Fibroblast of skin of scalp (primary cell): ENCODE measurements around the gene ASPG. TPM values are rescaled to one million over a fixed set of nuclear protein-coding genes. Genes with fewer than 3 reads are reported as not detected.
A peak's percentile ranks its signal among the peaks of the same experiment; 100 is the strongest.

Experiments
- DNase-seq: peaks from one replicate; pipeline ENCODE4 v3.0.0-alpha.2; 2013
- polyA plus RNA-seq, 2 experiments: library from polyadenylated mRNA; unstranded; fragments of 120-200 nt; gene quantifications; one replicate each; pipeline ENCODE4 v1.2.1, GENCODE V29; 2013; ENCODE audit not compliant: insufficient read length in 2 of 2

Gene ASPG
- polyA plus RNA-seq (2013, experiment 1 of 2; ENCODE audit: insufficient read length) = not detected
- polyA plus RNA-seq (2013, experiment 2 of 2; ENCODE audit: insufficient read length) = 0.35 TPM

DNA sequence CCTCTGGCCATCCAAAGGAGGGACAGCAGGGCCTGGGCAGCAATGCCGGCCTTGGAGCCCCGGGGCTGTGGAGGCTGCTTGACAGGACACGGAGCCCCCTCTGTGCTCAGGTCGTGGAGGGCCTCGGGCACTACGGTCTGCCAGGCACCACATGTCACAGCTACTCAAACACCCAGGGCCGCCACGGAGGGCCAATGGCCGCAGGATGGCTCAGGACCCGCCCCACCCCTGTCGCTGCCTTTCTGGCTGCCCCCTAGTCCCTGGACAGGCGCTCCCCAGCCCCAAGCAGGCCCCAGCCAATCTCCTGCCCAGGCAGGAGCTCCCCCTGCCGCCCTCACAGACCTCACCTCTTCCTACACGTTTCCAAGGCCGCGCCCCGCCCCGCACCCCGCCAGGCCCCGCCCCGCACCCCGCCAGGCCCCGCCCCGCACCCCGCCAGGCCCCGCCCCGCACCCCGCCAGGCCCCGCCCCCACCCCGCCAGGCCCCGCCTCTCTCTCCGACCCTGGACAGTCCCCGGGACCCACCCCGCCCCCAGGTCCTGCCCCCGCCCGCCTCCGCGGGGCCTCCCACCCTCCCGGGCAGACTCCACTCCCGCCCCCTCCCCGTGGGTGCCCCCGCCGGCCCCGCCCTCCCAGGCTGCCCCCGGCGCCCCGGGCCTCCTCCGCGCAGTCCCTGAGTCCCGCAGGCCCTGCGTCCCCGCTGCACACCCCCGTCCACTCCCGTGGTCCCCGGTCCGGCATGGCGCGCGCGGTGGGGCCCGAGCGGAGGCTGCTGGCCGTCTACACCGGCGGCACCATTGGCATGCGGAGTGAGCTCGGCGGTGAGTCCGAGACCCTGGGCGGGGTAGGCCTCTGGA lies at the start of gene ASPG:
TSS of gene ASPG (plus strand) at position 669 of the 857 bp plus-strand sequence. CDS start at position 740, 71 bp downstream.
- DNase-seq = no peak

- DNase-seq = no peak
Measured at GRCh38 chr14:104036212-104036611, 49.3 kb upstream of the ASPG start.

DNA sequence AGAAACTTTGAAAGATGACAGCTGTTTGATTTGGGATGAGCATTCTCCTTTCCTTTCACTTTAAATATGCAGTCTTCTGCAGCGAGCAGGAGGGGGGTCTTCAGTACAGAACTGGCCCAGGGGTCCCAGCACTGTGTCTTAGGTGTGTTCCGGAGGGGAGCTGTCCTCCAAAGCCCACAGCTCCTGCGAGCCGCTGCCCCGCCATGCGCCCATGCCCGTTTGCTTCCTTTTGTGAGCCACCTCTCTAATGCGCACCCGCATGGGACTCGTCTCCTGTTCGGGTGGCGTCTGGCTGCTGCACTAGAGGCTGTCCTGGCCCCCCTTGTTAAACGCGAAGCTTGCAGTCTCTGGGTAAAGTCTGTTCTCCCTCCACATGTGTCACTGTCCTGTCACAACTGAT lies 48.4 kb upstream of the ASPG start:
- DNase-seq = no peak

- DNase-seq = no peak
Measured at GRCh38 chr14:104037903-104038302, 47.6 kb upstream of the ASPG start.

GRCh38 chr14:104039214-104039613 lies 46.3 kb upstream of the ASPG start:
- DNase-seq = no peak

GRCh38 chr14:104040539-104040938 lies 45.0 kb upstream of the ASPG start:
- DNase-seq = no peak

GRCh38 chr14:104041430-104042104 lies 43.9 kb upstream of the ASPG start:
- no peak for DNase-seq

- no peak for DNase-seq
Measured at GRCh38 chr14:104044016-104044415, 41.5 kb upstream of the ASPG start.

DNA sequence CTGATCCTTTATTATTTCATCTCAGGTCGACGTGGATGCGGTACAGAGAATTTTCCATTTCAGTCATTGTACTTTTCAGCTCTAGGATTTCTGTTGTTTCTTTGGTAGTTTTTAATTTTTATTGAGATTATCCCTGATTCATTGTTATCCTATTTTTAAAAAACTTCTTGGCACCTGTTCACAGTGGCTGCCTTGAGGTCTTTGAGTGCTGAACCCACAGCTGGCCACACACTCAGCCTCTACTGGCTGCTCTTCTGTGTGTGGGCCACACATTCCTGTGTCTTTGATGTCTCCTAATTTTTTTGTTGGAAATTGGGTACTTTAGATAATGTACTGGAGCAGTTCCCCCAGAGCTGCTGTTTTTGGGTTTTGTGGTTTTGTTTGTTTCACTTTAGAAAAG lies 37.7 kb upstream of the ASPG start:
- DNase-seq = no peak

DNA sequence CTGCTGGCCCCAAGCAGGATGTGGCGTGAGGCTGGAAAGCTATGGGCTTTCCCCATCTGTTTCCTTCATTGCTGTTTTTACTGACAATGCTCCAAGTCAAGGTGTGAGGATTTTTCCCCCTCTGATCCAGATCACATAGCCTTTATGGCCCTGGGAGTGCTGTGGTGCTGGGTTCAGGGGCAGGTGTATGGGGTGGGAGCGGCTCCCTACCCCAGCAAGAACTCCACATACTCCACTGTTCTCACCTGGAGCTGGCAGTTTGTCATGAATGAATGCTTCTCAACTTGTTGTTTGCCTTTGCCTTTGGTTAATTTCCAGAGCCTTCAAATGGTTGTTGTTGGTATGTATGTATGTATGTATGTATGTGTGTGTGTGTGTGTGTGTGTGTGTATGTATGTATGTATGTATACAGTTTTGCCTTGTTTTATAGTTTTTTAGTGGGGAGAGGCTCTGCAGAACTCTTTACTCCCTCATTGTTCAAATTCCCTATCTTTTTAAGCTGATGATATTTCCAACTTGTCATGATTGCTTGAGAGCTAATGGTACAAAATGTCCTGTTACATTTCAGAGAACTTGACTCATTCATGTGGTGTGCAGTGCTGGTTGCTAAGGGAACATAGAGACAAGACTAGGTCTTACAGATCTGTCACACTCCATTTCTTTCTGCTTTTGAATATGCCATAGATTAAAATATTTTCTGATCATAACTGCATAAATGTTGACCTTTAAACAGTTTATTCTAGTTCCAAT lies 36.6 kb upstream of the ASPG start:
- peak; percentile 5 for DNase-seq

DNA sequence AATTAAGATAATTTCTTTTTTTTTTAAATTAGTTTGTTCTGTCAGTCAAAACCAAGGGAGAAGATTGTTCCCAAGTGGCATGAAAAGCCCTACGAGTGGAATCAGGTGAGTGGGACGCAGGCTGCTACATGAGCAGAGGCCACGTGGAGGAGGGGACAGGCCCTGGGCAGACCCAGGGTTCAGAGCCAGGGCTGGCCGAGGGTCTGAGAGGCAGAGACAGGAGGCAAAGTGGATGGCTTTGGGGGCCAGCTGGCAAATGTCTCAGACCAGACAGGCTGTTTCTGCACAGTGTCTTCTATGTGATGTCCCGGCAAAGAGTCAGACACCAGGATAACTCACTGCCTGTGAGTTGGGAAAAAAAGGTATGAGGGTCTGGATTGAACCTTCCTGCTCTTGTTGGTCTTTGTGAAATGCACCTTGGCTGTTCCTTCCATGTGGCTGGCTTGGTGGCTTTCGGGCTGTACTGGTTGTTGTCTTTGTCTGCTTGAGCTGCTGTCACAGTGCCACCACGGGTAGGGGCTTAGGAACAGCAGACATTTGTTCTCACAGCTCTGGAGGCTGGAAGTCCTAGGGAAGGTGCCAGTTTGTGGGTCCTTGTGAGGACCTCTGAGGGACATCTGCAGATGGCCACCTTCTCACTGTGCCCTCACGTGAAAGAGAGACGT lies 35.8 kb upstream of the ASPG start:
- no peak for DNase-seq

DNA sequence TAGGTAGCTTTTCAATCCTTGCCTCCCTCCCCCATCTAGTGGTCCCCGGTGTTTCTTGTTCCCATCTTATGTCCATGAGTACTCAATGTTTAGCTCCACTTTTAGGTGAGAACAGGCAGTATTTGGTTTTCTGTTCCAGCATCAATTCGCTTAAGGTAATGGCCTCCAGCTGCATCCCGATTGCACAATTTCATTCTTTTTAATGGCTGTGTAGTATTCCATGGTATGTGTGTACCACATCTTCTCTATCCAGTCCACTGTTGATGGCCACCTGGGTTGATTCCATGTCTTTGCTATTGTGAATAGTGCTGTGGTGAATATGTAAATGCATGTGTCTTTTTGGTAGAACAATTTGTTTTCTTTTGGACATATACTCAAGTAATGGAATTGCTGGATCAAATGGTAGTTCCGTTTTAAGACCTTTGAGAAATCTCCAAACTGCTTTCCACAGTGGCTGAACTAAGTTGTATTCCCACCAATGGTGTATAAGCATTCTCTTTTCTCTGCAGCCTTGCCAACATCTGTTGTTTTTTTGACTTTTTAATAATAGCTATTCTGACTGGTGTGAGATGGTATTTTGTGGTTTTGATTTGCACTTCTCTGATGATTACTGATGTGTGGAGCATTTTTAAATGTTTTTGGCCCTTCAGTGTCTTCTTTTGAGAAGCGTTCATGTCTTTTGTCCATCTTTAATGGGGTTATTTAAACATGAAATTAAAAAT lies 34.2 kb upstream of the ASPG start:
- no peak for DNase-seq

DNA sequence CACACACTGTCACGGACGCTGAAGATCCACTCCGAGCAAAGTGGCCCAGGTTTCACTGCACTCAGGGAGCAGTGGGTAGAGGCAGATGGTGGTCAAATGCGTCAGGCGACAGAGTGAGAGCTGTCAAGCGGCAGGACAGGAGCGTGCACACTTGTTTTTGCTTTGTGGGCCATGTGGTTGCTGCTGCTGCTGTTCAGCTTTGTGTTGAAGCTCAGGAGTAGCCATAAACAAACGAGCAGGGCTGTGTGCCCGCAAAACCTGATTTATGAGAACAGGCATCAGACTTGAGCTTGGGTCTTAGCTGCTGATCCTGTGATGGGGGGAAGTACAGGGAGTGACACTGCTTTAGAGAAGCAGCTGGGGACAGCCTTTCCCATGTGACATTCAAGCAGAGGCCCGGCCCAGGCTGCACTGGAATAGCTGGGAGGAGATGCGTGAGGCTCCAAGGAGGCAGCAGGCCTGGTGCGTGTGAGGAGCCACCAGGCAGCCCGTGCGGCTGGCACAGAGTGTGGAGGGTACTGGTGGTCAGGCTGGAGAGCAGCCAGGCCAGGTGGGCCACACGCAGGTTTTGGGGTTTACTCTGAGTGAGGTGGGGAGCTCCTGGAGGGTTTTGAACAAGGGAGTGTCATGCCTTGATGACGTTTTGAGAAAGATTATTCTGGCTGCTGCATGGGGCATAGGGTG lies 31.1 kb upstream of the ASPG start:
- no peak for DNase-seq

DNA sequence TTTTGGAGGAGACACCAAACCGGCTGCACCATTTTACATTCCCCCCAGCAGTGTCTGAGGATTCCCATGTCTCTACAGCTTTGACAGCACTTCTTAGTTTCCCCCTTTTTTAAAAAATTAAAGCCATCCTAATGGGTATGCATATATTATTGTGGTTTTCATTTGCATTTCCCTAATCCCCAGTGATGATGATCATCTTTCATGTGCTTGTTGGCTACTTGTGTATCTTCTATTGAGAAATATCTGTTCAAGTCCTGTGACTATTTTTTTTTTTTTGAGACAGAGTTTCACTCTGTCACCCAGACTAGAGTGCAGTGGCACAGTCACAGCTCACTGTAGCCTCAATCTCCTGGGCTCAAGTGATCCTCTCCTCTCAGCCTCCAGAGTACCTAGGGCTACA lies 23.2 kb upstream of the ASPG start:
- DNase-seq = no peak

DNA sequence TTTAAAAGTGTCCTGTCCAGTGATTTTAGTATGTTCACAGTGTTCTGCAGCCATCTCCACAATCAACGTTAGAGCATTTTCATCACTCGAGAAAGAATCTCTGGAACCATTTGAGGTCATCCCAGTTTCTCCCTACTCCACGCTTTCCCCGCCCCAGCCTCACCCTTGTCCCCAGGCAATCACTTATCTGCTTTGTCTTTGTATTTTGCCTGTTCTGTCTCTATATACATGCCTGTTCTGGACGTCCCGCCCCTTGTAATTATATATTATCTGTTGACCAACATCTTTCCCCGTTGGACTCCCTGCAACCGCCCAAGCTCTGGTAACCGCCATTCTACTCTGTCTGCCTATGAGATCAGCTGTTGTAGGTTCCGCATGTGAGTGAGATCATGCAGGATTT lies 21.5 kb upstream of the ASPG start:
- DNase-seq = no peak

- no peak for DNase-seq
Measured at GRCh38 chr14:104066279-104066678, 19.2 kb upstream of the ASPG start.

DNA sequence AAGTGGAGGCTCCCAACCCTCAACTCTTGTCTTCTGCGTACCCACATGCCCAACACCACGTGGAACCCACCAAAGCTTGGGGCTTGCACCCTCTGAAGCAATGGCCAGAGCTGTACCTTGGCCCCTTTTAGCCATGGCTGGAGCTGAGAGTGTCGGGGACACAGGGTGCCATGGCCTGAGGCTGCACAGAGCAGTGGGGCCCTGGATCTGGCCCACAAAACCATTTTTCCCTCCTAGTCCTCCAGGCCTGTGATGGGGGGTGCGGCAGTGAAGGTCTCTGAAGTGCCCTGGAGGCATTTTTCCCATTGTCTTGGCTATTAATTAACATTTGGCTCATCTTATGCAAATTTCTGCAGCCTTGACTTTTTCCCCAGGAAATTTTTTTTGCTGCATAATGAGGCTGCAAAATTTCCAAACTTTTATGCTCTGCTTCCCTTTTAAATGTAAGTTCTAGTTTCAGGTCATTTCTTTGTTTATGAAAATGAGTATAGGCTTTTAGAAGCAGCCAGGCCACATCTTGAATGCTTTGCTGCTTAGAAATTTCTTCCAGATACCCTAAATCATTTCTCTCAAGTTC lies 18.7 kb upstream of the ASPG start:
- DNase-seq = no peak

GRCh38 chr14:104069541-104069940 lies 16.0 kb upstream of the ASPG start:
- DNase-seq = no peak

- no peak for DNase-seq
Measured at GRCh38 chr14:104072586-104072985, 12.9 kb upstream of the ASPG start.

GRCh38 chr14:104073764-104074163 lies 11.7 kb upstream of the ASPG start:
- no peak for DNase-seq
